T-helper 2 cell treated with Interferon-gamma antibody and Interleukin-4, amounts not matched to agents 100 ng/mL and 5 ng/mL, for 36 hours (primary cell): ENCODE measurements around the gene POMT1. TPM values are rescaled to one million over a fixed set of nuclear protein-coding genes. Genes with fewer than 3 reads are reported as not detected.
"Not testable (repeated sequence)": the region's sequence is repeated elsewhere in the genome, so short reads cannot be mapped to it uniquely, and the experiment has no call there.

ENCODE experiments used
- intact Hi-C: fragments of 100-400 bp; cut with micrococcal nuclease; formaldehyde crosslinking; loops from one replicate; pipeline ENCODE4 v1.15.1; 2023
- total RNA-seq: library from RNA; stranded (reverse); gene quantifications from 2 replicates; pipeline ENCODE4 v1.2.3, GENCODE V29; 2022

The POMT1 gene
- total RNA-seq, 1 donor from 2014 or later: 36.5 TPM

DNA sequence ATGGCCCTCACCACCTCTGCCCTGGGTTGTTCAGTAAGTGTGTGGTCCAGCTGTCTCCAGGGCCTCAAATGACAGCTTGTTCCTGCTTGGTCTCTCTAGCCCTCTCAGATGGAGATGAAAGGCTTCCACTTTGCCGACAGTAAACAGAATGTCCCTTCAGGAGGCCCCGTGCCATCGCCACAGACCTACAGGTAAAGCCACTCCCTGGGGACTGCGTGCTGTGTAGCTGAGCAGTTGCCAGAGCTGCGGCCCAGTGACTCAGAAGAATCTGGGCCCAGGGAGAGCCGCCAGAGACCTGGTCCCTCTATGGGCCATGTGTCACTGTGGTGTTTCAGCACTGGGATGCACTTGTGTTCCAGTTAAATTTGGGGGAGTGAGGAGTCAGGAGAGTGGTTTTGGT is 10.6 kb upstream of the POMT1 start:
- intact Hi-C loops: no loop called here

DNA sequence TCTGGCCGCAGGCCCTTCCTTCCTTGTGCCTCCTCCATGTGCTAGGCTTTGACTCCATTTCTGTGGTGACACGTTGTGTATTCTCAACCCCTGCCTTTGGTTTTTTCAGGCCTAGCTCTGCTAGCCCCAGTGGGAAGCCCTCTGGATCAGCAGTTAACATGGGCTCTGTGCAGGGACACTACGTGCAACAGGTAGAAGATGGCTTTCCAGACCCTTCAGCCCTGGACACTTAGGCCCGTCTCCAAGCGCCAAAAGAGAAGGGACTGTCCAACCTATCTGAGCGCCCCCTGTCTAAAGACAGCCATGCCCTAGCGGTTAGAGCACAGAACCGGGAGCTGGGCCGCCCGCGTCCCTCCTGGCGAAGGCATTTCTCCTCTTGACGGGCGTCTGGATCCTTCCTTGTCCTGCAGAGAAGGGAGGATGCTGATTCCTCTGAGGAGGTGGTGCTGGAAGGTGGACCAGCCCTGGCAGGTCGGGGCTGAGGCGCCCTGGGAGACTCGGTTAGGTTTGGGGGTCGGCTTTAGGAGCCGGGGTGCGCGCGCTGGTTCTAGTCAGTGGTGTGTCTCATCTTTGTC is 8.3 kb upstream of the POMT1 start:
- intact Hi-C loops: no loop called here

DNA sequence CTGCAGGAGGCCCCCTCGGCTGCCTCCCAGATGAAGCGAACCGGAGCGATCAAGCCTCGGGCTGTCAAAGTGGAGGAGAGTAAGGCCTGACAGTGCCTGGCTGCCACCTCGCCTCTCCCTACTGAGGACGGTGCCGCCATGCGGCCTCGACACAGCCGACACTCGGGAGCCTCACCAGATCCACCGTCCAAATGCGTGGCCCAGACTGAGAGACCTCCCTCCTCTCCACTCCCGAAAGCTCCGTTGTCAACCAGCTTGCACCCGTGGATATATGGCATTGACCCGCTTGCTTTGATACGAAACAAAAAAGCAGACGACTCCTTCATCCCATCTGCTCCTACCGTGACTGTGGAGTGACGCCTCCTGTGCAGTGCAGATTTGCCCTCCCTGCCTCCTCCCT is 6.9 kb upstream of the POMT1 start:
- intact Hi-C loops: no loop called here

DNA sequence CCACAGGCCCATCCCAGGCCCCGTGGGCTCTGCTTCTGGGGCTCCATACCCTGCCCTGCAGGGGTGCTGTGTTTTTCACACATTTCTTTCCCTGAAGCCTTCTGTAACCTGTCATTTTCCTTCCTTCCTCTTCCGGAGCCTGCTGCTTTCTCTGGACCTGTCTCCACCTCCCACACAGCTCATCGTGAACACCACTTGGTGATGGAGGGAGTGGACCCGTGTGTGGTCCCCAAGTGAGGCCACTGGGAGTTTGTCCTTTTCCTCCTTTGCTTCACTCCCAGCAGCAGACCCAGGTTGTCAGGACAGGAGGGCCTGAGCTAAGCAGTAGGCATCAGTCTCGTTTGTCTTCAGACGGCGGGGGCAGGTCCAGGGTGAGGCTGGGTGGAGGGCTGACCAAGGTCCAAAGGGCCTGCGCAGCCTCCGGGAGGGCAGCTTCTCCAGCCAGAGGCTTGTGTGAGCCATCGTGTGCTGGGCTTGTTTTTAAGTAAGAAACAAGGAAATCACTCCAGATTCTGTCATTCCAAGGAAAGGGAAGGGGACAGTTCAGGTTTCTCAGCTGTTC is 5.8 kb upstream of the POMT1 start:
- intact Hi-C loops: no loop called here

DNA sequence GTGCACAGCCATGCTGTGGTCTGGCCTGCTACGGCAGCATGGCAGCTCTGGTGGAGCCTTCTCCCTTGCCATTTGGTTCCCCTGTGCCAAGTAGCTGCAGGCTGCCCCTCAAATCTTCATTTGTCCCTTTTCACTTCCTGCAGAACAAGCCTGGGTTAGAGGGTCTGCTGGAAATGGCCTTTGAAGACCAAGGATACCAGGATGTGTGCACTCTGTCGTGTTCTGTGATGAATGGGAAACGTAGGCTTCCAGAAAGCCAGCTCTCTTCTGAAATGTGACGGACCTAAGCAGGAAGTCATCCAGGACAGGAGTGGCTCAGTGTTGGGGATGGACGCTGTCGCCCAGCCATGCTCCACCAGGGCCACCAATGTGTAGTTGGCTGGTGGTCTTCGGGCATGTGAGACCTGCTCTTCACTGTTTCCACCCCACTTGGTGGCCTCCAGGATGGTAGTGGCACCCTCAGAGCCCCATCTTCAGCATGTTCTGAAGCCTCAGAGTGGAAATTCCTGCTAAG is 3.4 kb upstream of the POMT1 start:
- intact Hi-C loops: no loop called here

DNA sequence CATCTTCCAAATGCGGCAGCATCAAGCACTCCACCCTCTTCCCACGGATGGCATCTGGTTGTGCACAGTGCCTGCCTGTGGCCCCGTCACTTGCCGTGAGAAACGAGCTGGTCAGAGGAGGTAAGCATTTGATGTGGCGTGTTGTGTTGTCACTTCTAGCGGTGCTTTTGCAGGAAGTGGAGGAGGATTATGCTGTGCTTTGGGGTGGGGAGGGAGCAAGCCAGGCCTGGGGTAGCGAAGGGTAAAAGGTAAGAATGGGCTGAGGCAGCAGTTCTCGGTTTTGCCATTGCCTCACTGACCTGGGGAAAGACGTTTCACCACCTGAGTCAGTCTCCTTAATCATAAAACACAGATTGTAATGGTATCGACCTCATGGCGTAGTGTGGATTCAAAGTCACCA is 2.3 kb upstream of the POMT1 start:
- intact Hi-C loops: loop anchor here (2.0 to 5.0 kb wide), 3 partner anchors 106 to 223 kb away; partner anchors contain the start of genes FAM78A and PRRC2B

DNA sequence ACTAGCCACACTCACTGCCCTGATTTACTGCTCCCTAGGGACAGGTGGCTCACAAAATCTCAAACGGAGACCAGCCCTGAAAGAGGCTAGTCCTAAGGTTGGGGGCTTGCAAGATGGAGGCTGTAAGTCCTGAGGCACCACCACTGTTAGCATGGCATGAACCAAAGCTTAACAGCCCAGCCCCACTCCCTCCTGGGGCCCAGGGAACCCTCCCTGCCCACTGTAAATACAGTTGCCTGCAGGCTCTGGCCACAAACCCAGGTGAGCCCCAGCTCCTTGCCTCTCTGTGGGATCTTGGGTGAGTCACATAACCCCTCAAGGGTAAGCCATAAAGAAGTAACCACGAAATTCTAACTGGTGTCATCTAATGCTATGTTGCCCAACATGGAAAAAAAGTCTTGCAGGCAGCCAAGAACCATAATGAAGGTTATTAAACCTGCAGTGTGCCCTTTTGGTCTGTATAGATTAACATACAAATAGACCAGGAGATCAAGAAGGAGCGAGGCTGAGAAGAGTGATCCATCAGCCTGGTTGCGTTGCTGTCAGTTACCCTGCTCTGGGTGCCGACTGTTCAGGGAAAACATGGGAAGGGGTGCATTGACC is 1.7 kb upstream of the POMT1 start:
- intact Hi-C loops: loop anchor here (2.0 to 5.0 kb wide), 3 partner anchors 106 to 224 kb away; partner anchors contain the start of genes FAM78A and PRRC2B

DNA sequence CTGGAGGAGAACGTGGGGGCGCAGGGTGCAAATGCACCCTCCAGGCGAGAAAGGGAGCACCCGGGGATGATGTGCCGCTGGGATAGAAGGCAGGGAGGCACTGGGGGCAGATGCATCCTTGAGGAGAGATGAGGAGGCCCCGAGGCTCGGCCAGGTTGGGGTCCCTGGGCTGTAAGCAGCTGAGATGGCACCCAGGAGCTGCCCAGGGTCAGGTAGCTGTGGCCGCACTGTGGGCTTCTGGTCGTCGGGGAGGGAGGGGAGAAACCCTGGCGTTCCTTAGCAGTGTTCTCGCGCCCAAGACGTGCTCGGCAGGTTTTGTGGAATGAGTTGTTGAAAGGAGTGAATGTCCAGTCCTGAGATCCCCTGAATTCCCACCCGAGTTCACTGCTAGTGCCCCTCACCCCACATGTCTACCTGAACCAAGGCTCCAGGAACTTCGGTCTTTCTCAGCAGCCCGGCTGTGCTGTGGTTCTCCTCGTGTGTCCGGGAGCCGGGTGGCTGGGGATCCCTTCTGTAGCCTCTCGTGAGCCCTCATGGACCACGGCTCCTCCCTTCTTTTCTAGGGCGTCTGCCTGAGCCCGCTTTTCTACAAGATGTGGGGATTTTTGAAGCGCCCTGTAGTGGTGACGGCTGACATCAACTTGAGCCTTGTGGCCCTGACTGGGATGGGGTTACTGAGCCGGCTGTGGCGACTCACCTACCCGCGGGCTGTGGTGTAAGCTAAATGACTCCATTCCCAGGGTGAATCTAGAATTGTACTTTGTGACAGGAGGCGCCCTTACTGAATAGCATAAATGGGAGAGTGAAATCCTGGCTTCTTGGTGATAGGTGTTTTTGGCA is 1.1 kb downstream of the POMT1 start:
- intact Hi-C loops: loop anchor here (1.0 to 5.0 kb wide), 5 partner anchors 27 to 243 kb away; partner anchors contain the start of genes FAM78A and UCK1

DNA sequence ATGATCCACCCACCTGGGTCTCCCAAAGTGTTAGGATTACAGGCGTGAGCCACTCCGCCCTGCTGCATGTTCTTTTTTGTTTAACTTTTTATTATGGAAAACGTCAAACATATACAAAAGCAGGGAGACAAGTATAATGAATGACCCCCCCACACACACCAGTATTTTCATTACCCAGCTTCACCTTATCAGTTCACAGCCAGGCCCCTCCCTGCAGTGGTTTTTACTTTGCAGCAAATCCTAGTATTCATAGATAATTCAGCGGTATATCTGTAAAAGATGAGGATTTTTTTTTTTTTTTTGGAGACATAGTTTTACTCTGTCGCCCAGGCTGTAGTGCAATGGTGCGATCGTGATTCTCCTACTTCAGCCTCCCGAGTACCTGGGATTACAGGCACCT is 2.3 kb downstream of the POMT1 start:
- intact Hi-C loops: loop anchor here (2.0 kb wide), 1 partner anchor 26 kb away; the partner anchor contains the start of gene UCK1

DNA sequence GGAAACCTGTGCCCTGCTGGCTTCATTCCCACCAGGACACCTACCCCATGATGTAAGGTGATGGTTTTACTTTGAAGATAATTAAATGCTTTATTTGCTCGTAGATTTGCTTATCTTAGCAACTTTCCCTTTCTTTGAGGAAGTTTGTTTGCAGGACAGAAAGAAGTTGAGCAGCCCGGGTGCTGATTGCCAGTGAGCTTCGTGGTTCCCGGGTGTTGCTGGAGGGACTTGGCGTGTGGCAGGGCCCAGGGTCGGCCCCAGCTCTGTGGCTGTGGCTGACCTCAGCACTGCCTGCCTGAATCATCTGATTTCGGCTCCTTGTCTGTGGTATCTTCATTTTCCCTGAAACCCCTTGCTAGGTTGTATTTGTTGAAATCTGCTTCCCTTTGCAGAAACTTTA is 8.7 kb downstream of the POMT1 start:
- intact Hi-C loops: no loop called here

DNA sequence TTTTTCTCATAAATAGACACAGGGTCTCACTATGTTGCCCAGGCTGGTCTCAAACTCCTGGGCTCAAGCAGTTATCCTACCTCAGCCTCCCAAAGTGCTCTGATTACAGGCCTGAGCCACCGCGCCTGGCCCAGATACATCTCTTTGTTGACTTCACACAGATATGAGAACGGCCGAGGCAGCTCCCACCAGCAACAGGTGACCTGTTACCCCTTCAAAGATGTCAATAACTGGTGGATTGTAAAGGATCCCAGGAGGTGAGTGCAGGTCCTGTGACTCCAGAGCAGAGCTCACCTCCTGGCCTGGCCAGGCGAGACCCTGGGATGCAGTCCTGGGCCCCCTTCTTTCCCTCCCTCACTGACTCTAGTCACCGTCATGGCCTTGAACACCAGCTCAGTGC is 9.2 kb downstream of the POMT1 start:
- intact Hi-C loops: no loop called here

DNA sequence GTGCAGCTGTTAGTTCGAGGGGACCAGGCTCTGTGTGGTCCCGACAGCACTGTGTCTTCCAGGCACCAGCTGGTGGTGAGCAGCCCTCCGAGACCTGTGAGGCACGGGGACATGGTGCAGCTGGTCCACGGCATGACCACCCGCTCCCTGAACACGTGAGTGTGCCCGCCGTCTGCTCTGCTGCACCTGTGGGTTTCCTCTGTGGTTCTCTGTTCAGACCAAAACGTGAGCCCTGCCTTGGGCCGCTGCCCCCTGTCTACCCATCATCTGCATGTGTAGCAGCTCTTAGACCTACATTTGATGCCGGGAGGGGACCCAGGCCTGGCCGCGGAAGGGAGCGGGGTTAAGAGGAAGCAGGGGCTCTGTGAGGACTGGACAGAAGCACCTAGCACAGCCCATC is 10.5 kb downstream of the POMT1 start:
- intact Hi-C loops: no loop called here

DNA sequence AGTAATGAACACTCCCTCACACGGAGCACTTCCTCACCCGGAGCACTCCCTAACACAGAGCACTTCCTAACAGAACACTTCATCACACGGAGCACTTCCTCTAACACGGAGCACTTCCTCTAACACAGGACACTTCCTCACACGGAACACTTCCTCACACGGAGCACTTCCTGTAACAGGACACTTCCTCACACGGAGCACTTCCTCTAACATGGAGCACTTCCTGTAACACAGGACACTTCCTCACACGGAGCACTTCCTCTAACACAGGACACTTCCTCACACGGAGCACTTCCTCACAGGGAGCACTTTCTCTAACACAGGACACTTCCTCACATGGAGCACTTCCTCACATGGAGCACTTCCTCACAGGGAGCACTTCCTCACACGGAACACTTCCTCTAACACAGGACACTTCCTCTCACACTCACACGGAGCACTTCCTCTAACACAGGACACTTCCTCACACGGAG is 12.9 kb downstream of the POMT1 start:
- intact Hi-C loops: not testable (repeated sequence)

DNA sequence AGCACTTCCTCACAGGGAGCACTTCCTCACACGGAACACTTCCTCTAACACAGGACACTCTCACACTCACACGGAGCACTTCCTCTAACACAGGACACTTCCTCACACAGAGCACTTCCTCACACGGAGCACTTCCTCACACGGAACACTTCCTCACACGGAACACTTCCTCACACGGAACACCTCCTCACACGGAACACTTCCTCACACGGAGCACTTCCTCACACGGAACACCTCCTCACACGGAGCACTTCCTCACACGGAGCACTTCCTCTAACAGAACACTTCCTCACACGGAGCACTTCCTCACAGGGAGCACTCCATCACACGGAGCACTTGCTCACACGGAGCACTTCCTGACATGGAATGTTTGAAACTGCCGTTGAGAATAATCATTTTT is 13.4 kb downstream of the POMT1 start:
- intact Hi-C loops: no loop called here

DNA sequence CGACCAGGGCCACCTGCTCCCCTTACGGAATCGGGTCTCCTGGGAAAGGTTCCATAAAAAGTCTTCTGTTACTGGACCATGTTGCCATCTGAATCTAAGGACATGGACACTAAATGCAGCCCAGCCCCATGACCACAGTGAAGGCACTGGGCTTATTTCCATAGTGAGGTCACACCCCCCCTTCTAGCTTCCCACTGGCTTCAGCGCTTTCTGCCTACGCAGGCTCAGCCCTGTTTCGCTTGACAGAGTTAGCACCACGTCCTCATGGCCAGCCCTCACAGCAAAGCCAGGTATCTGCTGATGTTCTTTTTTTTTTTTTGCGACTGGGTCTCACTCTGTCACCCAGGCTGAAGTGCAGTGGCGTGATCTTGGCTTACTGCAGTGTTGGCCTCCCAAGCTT is 14.2 kb downstream of the POMT1 start:
- intact Hi-C loops: no loop called here

DNA sequence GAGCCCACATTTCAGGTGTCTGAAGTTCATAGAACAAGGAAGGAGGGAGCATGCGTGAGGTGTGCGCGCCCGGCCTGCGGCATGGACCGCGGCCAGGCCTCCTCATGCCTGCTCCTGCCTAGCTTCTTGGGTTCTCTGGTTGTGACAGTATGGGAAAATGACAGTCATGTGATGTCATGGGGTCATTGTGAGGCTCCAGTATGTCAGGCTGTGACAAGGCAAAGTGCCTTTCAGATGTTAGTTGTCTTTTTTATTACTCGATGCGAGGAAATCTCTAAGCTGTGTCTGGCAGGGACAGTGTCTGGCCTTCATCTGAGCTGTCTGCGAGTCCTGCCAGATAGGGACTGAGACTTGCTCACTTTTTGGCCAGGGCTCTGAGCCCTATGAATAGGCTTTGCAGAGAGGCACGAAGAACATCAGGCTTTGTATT is 15.1 kb downstream of the POMT1 start:
- intact Hi-C loops: no loop called here

DNA sequence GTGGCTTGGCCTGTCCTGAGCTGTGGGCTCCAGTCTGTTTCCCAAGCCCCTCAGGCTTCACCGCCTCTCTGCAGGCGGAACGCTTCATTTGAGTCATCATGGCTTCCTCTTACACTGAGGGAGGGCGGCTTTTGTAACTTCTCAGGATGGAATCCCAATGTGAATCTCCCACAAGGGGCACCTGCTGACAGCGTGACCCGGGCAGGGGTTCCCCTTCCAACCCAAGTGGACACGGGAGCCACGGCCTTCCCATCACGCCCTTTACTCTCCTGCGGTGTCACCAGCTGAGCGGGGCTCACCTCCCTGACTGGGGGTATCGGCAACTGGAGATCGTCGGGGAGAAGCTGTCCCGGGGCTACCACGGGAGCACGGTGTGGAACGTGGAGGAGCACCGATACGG is 15.8 kb downstream of the POMT1 start:
- intact Hi-C loops: no loop called here

DNA sequence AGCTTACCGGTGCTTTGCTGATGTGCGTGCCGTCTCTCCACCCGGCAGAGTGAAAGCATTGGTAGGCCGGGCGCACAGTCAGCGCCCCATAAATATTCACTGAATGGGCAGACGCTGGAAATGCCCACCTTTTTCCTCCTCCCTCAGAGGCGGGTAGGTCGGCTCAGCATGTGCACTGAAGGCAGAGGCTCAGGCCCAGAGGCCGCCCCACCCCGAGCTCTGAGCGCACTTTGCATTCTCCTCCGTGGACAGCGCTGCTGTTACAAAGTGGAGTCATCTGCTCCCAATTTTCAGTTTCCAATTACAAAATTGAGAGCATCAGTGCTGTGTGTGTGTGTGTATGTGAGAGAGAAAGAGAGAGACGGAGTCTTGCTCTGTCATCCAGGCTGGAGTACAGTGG is 17.8 kb downstream of the POMT1 start:
- intact Hi-C loops: no loop called here

DNA sequence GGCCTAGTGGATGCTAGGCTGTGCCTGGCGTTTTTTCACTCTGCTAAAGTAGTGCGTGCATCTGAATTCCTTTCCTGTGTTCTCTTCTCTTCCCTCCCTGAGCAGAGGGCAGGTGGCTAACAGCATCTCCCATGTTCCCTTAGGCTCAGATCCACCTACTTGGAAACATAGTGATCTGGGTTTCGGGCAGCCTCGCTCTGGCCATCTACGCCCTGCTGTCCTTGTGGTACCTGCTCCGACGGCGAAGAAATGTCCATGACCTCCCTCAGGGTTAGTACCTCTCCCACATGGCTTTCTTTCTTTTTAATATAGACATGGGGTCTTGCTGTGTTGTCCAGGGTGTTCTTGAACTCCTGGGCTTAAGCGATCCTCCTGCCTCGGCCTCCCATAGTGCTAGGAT is 18.5 kb downstream of the POMT1 start:
- intact Hi-C loops: no loop called here

DNA sequence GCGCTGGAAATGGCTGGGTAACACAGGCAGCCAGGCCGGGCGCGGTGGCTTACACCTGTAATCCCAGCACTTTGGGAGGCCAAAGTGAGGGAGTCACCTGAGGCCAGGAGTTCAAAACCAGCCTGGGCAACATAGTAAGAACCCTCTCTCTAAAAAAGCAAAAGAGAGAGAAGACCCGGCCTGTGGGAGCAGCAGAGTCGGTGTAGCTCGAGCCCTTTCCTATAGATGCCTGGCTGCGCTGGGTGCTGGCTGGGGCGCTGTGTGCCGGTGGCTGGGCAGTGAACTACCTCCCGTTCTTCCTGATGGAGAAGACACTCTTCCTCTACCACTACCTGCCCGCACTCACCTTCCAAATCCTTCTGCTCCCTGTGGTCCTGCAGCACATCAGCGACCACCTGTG is 19.1 kb downstream of the POMT1 start:
- intact Hi-C loops: no loop called here

DNA sequence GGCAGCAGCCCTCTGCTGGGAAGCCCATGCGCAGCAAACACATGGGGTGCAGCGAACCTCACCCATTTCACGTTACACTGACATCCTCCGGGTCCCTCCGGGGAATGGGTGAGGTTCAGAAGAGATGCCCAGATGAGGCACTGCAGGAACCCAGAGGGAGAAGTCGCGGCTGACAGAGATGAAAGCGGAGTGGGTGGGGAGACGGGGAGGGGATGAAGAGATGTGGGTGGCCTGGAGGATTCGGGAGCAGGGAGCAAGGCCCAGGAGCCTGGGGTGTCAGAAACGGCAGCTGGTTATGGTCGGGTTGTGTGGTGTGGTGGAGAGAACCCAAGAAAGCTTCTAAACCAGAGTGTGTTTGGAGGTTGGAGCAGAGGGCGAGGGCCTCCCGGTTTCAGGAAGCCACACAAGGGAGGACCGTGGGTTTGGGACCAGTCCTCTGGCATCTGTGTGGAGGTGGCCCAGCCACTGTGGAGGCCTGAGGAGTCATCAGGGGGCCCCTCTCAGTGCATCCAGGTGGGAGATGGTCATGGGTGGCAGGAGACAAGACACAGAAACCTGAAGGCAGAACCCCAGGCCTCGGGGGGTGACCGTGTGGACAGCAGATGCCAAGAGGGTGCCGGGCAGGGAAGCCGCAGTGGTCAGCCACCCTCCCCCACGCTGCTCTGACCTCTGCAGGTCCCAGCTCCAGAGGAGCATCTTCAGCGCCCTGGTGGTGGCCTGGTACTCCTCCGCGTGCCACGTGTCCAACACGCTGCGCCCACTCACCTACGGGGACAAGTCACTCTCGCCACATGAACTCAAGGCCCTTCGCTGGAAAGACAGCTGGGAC is 19.8 kb downstream of the POMT1 start:
- intact Hi-C loops: no loop called here
